SU-DHL-6 (cell line): ENCODE results near the gene KMT5C.
A peak's percentile ranks its signal among the peaks of the same experiment; 100 is the strongest.

ENCODE experiments used
- H2AFZ ChIP-seq: fragments of 200-600 bp; sonication (generic); 2 replicates; pipeline ENCODE4 v1.6.1; 2014; ENCODE audit warnings: low read depth, mild to moderate bottlenecking, moderate library complexity, mixed read lengths, antibody characterized with exemption, low read length; ENCODE audit not compliant: severe bottlenecking
- H3F3A ChIP-seq: fragments of 200-600 bp; shearing (Covaris generic); 2 replicates; pipeline ENCODE4 v1.6.0; 2016; ENCODE audit warnings: antibody characterized with exemption, mild to moderate bottlenecking; ENCODE audit not compliant: insufficient read depth
- H3K27ac ChIP-seq: fragments of 200-600 bp; sonication (generic); 2 replicates; pipeline ENCODE4 v1.5.1; 2016; ENCODE audit warnings: low read depth, mild to moderate bottlenecking, low read length, moderate library complexity, mixed read lengths
- H3K27me3 ChIP-seq: fragments of 200-600 bp; sonication (generic), shearing (Covaris generic); 2 replicates; pipeline ENCODE4 v1.6.0; 2014; ENCODE audit warnings: mild to moderate bottlenecking, low read length
- H3K36me3 ChIP-seq: fragments of 200-600 bp; sonication (generic); 2 replicates; pipeline ENCODE4 v1.6.1; 2014; ENCODE audit warnings: mild to moderate bottlenecking, low read length, mixed read lengths
- H3K4me2 ChIP-seq: fragments of 300-600, 200-600 bp; shearing (Covaris generic), sonication (generic); 2 replicates; pipeline ENCODE4 v1.6.0; 2014; ENCODE audit warnings: low read length, low read depth, mild to moderate bottlenecking; ENCODE audit not compliant: poor library complexity, severe bottlenecking
- H3K4me3 ChIP-seq: fragments of 200-600 bp; sonication (generic); 2 replicates; pipeline ENCODE4 v1.5.1; 2014; ENCODE audit warnings: antibody characterized with exemption, low read length, mild to moderate bottlenecking, mixed read lengths; ENCODE audit not compliant: insufficient read depth, poor library complexity, severe bottlenecking
- H3K79me2 ChIP-seq: fragments of 200-600 bp; sonication (generic); 2 replicates; pipeline ENCODE4 v1.6.1; 2014; ENCODE audit warnings: mild to moderate bottlenecking, low read length, moderate library complexity; ENCODE audit not compliant: insufficient read depth
- H3K9ac ChIP-seq: fragments of 200-600 bp; sonication (generic); 2 replicates; pipeline ENCODE4 v1.7.0; 2014; ENCODE audit warnings: mild to moderate bottlenecking, low read length
- H3K9me2 ChIP-seq: fragments of 200-600 bp; sonication (generic); replicated peaks from 2 replicates; pipeline ENCODE4 v1.6.1; 2014; ENCODE audit warnings: low read length; ENCODE audit not compliant: insufficient read depth
- H3K9me3 ChIP-seq: fragments of 200-600 bp; sonication (generic); 2 replicates; pipeline ENCODE4 v1.6.1; 2014; ENCODE audit warnings: low read length, mixed read lengths; ENCODE audit not compliant: insufficient read depth
- H4K20me1 ChIP-seq: fragments of 200-600 bp; sonication (generic); 2 replicates; pipeline ENCODE4 v1.6.1; 2014; ENCODE audit warnings: low read depth, mild to moderate bottlenecking, antibody characterized with exemption, low read length, moderate library complexity, mixed read lengths
- EZH2phosphoT487 ChIP-seq: fragments of 200-600 bp; sonication (generic), shearing (Covaris generic); conservative IDR thresholded peaks from 2 replicates; pipeline ENCODE4 v1.6.1; 2018; ENCODE audit warnings: mild to moderate bottlenecking, antibody characterized with exemption, low read length, moderate library complexity, mixed read lengths
- TF ChIP-seq, protein P1 (sequence below): fragments of 200-600 bp; sonication (generic); IDR thresholded peaks from one replicate; pipeline ENCODE4 v1.5.1; 2017; ENCODE audit warnings: antibody characterized with exemption, mild to moderate bottlenecking, low read length, moderate library complexity; ENCODE audit not compliant: insufficient read depth, poor library complexity, severe bottlenecking

The KMT5C gene

DNA sequence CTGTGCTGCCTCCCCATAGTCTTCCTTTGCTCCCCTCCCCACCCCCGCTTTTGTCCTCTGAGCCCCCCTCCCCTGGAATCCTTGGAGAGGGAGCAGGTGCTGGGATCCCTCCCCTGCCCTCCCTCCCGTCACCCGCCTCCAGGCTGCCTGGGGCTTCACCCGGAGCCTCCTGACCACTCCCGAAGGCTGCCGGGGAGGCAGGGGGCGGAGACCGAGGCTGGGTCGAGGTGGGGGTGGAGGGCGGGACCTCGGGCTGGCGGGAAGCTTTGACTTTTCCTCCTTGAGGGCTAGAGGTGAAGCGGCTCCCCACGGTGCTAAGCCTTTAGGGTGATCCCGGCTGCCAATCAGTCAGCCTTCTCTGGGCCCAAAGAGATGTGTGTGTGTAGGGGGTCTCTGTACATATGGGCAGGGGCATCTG lies 1.5 kb downstream of the KMT5C start:
- no peaks in the 10 kb centered on the region for H3K27me3 ChIP-seq
- H3K9me3 ChIP-seq, result no peaks in the 10 kb centered on the region
- H3K79me2 ChIP-seq, result 0 out of 2 replicates have a peak, but pooled peaks cover 8% of the 10 kb centered on the region
- no peaks in the 10 kb centered on the region for H3F3A ChIP-seq
- H2AFZ ChIP-seq, result no peak overlapping the region
- H3K36me3 ChIP-seq, result no peaks in the 10 kb centered on the region
- H3K4me2 ChIP-seq, result peak overlapping the region; percentile 97
- peak overlapping the region; percentile 87 for H3K4me3 ChIP-seq
- no peaks in the 10 kb centered on the region for H3K9me2 ChIP-seq
- no peaks in the 10 kb centered on the region for H4K20me1 ChIP-seq
- peak overlapping the region; percentile 88 for H3K9ac ChIP-seq
- TF ChIP-seq, protein P1, sequence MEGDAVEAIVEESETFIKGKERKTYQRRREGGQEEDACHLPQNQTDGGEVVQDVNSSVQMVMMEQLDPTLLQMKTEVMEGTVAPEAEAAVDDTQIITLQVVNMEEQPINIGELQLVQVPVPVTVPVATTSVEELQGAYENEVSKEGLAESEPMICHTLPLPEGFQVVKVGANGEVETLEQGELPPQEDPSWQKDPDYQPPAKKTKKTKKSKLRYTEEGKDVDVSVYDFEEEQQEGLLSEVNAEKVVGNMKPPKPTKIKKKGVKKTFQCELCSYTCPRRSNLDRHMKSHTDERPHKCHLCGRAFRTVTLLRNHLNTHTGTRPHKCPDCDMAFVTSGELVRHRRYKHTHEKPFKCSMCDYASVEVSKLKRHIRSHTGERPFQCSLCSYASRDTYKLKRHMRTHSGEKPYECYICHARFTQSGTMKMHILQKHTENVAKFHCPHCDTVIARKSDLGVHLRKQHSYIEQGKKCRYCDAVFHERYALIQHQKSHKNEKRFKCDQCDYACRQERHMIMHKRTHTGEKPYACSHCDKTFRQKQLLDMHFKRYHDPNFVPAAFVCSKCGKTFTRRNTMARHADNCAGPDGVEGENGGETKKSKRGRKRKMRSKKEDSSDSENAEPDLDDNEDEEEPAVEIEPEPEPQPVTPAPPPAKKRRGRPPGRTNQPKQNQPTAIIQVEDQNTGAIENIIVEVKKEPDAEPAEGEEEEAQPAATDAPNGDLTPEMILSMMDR, result no peak
- no peak for TF ChIP-seq EZH2phosphoT487
- peak overlapping the region; percentile 65; the same call in 1 of the 2 replicates for H3K27ac ChIP-seq

DNA sequence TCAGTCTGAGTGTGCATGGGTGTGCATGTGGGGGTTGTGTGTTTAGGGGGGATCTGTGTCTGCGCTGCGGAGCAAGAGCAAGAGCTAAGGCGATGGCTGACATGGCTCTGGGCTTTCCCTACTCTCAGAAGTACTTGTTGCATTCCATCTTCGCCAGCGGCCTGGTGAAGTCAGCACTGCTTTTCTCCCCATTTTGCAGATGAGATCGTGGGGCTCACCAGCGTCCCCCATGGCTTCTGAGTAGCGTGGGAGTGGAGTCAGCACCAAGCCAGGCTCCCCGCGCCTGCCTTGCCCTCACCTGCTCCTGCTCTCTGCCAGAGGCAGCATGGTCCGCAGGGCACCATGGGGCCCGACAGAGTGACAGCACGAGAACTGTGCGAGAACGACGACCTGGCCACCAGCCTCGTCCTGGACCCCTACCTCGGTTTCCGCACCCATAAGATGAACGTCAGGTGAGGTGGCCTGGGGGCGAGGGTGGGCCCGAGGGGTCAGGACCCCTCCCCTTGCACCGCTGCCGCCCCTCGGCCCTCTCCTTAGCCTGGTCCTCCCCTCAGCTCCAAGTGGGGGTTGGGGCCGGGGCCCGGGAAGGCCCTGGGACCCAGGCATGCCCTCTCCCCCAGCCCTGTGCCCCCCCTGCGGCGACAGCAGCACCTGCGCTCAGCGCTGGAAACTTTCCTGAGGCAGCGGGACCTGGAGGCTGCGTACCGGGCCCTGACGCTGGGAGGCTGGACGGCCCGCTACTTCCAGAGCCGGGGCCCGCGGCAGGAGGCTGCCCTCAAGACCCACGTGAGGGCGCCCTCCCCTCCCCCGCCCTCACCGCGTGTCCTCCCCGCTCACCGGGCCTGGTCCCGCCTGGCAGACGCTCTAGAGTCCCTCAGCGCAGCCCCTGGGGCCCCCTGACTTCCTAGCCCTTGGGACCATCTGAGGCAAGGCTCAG lies 2.2 kb downstream of the KMT5C start:
- H4K20me1 ChIP-seq, result no peaks in the 10 kb centered on the region
- H2AFZ ChIP-seq, result no peak overlapping the region
- H3F3A ChIP-seq, result no peaks in the 10 kb centered on the region
- no peaks in the 10 kb centered on the region for H3K9me2 ChIP-seq
- H3K9me3 ChIP-seq, result no peaks in the 10 kb centered on the region
- H3K9ac ChIP-seq, result peak overlapping the region; percentile 88
- peak overlapping the region; percentile 97 for H3K4me2 ChIP-seq
- TF ChIP-seq, protein P1, result no peak
- no peak for TF ChIP-seq EZH2phosphoT487
- 0 out of 2 replicates have a peak, but pooled peaks cover 8% of the 10 kb centered on the region for H3K79me2 ChIP-seq
- no peaks in the 10 kb centered on the region for H3K27me3 ChIP-seq
- peak overlapping the region; percentile 87 for H3K4me3 ChIP-seq
- no peak overlapping the region for H3K27ac ChIP-seq
- no peaks in the 10 kb centered on the region for H3K36me3 ChIP-seq

- no peak overlapping the region for H2AFZ ChIP-seq
- H3K4me2 ChIP-seq, result no peak overlapping the region
- no peak overlapping the region for H3K4me3 ChIP-seq
- no peaks in the 10 kb centered on the region for H3K9me3 ChIP-seq
- no peaks in the 10 kb centered on the region for H3F3A ChIP-seq
- H3K27ac ChIP-seq, result no peak overlapping the region
- H3K9ac ChIP-seq, result no peak overlapping the region
- H3K36me3 ChIP-seq, result no peaks in the 10 kb centered on the region
- H3K79me2 ChIP-seq, result 0 out of 2 replicates have a peak, but pooled peaks cover 8% of the 10 kb centered on the region
- no peaks in the 10 kb centered on the region for H4K20me1 ChIP-seq
- TF ChIP-seq EZH2phosphoT487, result no peak
- TF ChIP-seq, protein P1, result no peak
- no peaks in the 10 kb centered on the region for H3K27me3 ChIP-seq
- no peaks in the 10 kb centered on the region for H3K9me2 ChIP-seq
Measured at GRCh38 chr19:55344444-55344843, 4.8 kb downstream of the KMT5C start.
